Esophagus (tissue), 2 donors: ENCODE data around the gene EPHB1. TPM values are rescaled to one million over a fixed set of nuclear protein-coding genes. Genes with fewer than 3 reads are reported as not detected.

ENCODE experiments used
- H3K27ac ChIP-seq, 2 donors: one replicate each; pipeline ENCODE4 v1.5.1; 2013; ENCODE audit warnings: low read depth in 2 of 2, mild to moderate bottlenecking in 2 of 2, inconsistent platforms in 1 of 2, low read length in 1 of 2, moderate library complexity in 1 of 2
- H3K27me3 ChIP-seq, 2 donors: one replicate each; pipeline ENCODE4 v1.6.1; 2013; ENCODE audit warnings: low read length in 2 of 2, control low read depth in 1 of 2, mild to moderate bottlenecking in 1 of 2; ENCODE audit not compliant: insufficient read depth in 2 of 2, control insufficient read depth in 1 of 2
- H3K36me3 ChIP-seq, 2 donors: one replicate each; pipeline ENCODE4 v1.6.1; 2013; ENCODE audit warnings: low read length in 1 of 2; ENCODE audit not compliant: control insufficient read depth in 2 of 2, insufficient read depth in 2 of 2
- H3K4me1 ChIP-seq, 2 donors: one replicate each; pipeline ENCODE4 v1.6.1; 2013; ENCODE audit warnings: low read length in 1 of 2; ENCODE audit not compliant: control insufficient read depth in 2 of 2, insufficient read depth in 2 of 2
- H3K4me3 ChIP-seq, 2 donors: one replicate each; pipeline ENCODE4 v1.5.1; 2013; ENCODE audit warnings: low read length in 2 of 2, mild to moderate bottlenecking in 2 of 2, low read depth in 1 of 2, moderate library complexity in 1 of 2
- H3K9me3 ChIP-seq, 2 donors: one replicate each; pipeline ENCODE4 v1.6.1; 2013; ENCODE audit warnings: mild to moderate bottlenecking in 2 of 2, low read depth in 1 of 2, low read length in 1 of 2, moderate library complexity in 1 of 2; ENCODE audit not compliant: control insufficient read depth in 2 of 2, insufficient read depth in 1 of 2
- WGBS, 2 donors: extraction: QIAGEN DNeasy Blood & Tissue Kit; methylation state at CpG; one replicate each; pipeline ENCODE4 v1.1.7; 2013; 5-methylcytosine and 5-hydroxymethylcytosine counted together
- polyA plus RNA-seq, 2 donors: library from polyadenylated mRNA; stranded (reverse); fragments of 200-250 nt; gene quantifications; one replicate each; pipeline ENCODE4 v1.2.3, GENCODE V29; 2013
- donor health status: healthy with polysubstance abuse.
- donor health status: Bipolar disorder and iron deficiency.

EPHB1 gene
- polyA plus RNA-seq, 2 donors, result 0.04 to 0.38 TPM

- Histone ChIP-seq H3K27me3 (no peaks in the 10 kb centered on the region), H3K27ac (no peak overlapping the region), H3K4me3 (no peak overlapping the region), H3K4me1 (no peaks in the 10 kb centered on the region), H3K36me3 (no peaks in the 10 kb centered on the region), H3K9me3 (no peaks in the 10 kb centered on the region)
- 66 to 75% methylated on average over 2 of the region's 2 CpGs for WGBS, 2 donors
Measured at GRCh38 chr3:134755821-134756220, 39.2 kb upstream of the EPHB1 start.

DNA sequence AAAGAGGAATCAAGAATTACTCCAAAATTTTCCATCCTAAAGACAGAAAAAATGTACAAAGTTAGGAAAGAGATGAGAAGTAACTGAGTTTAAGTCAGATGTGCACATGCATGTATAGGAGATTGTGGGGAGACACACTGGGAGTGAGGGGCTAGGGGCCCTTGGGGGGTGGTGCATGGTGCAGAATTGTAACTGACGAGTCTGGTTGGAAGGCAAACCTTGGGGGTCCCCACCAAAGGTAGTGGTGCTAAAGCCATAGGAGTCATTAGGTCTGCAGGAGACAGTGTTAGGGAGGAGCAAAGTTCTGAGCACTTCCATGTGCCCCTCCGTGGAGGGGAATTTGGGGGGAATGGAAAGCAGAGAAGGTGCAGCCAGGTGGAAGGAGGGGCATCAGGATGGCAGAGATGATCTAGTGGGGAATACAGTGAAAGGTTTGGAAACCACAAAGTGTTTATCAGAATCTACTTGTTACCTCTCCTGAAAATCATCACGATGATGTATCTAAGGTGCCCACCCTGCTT, 37.5 kb upstream of the EPHB1 start:
- H3K4me1 ChIP-seq, result no peaks in the 10 kb centered on the region
- H3K27me3 ChIP-seq, result no peaks in the 10 kb centered on the region
- H3K9me3 ChIP-seq, result no peaks in the 10 kb centered on the region
- 76 to 84% methylated on average over 3 of the region's 3 CpGs for WGBS, 2 donors
- H3K27ac ChIP-seq, result no peak overlapping the region
- no peaks in the 10 kb centered on the region for H3K36me3 ChIP-seq
- H3K4me3 ChIP-seq, result no peak overlapping the region

DNA sequence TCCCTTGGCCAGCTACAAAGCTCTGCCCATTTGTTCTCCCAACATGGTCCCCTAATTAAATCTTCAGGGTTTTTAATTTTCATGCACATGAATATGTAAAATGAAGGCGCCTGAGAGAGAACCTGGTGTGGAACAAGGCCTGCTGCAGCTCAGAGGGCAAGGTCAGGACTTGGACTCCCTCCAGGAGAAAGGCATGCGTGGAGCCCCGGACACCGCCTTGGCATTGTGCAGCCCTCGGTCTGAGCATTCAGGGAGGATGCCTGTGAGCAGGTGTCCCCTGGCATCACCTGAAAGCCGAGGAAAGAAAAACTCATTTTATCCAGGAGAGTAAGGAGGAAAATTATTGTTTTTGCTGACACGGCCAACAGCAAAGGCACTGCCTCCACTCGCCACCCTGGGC, 33.8 kb upstream of the EPHB1 start:
- 62 to 66% methylated on average over 8 of the region's 8 CpGs for WGBS, 2 donors
- no peak overlapping the region for H3K4me3 ChIP-seq

GRCh38 chr3:134762016-134762415, 33.0 kb upstream of the EPHB1 start:
- H3K4me1 ChIP-seq, result no peaks in the 10 kb centered on the region
- H3K36me3 ChIP-seq, result no peaks in the 10 kb centered on the region
- no peaks in the 10 kb centered on the region for H3K9me3 ChIP-seq
- H3K4me3 ChIP-seq, result no peak overlapping the region
- H3K27ac ChIP-seq, result no peak overlapping the region
- H3K27me3 ChIP-seq, result no peaks in the 10 kb centered on the region
- 94 to 97% methylated on average over 4 of the region's 4 CpGs for WGBS, 2 donors

More for the DNA sequence above, 33.8 kb upstream of the EPHB1 start:
- H3K36me3 ChIP-seq, result no peaks in the 10 kb centered on the region
- H3K9me3 ChIP-seq, result no peaks in the 10 kb centered on the region
- no peaks in the 10 kb centered on the region for H3K4me1 ChIP-seq
- H3K27me3 ChIP-seq, result no peaks in the 10 kb centered on the region
- no peak overlapping the region for H3K27ac ChIP-seq

GRCh38 chr3:134765468-134765867, 29.6 kb upstream of the EPHB1 start:
- no peak overlapping the region for H3K27ac ChIP-seq
- H3K9me3 ChIP-seq, result no peaks in the 10 kb centered on the region
- no peaks in the 10 kb centered on the region for H3K27me3 ChIP-seq
- H3K36me3 ChIP-seq, result no peaks in the 10 kb centered on the region
- no peaks in the 10 kb centered on the region for H3K4me1 ChIP-seq
- no peak overlapping the region for H3K4me3 ChIP-seq
- WGBS, 2 donors, result 82 to 92% methylated on average over 2 of the region's 2 CpGs

GRCh38 chr3:134766290-134766689, 28.8 kb upstream of the EPHB1 start:
- Histone ChIP-seq H3K4me3 (no peak overlapping the region), H3K27me3 (no peaks in the 10 kb centered on the region), H3K36me3 (no peaks in the 10 kb centered on the region), H3K27ac (no peak overlapping the region), H3K9me3 (no peaks in the 10 kb centered on the region), H3K4me1 (no peaks in the 10 kb centered on the region)
- WGBS, 2 donors, result 93 to 95% methylated on average over 1 of the region's 1 CpG

GRCh38 chr3:134768116-134768515, 26.9 kb upstream of the EPHB1 start:
- WGBS, 2 donors, result 43 to 56% methylated on average over 3 of the region's 3 CpGs
- Histone ChIP-seq H3K4me3 (no peak overlapping the region), H3K27me3 (no peaks in the 10 kb centered on the region), H3K36me3 (no peaks in the 10 kb centered on the region), H3K4me1 (no peaks in the 10 kb centered on the region), H3K27ac (no peak overlapping the region), H3K9me3 (no peaks in the 10 kb centered on the region)

DNA sequence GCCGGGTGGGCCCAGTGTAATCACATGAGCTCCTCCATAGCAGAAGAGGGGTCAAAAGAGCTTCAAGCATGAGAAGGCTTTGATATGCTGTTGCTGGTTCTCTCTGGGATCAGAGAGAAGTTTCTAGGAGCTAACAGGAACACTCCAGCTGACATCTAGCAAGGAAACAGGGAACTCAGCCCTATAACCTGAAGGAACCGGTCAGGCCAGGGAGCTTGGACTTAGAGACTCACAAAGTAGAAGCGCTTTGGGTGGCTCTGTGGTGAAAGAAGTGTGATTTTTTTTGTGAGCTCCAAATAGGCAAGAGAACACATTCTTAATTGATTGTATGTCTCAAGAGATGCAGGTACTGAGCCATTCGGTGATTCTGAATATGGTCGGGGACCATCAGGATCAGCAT, 26.2 kb upstream of the EPHB1 start:
- H3K27ac ChIP-seq, result no peak overlapping the region
- H3K9me3 ChIP-seq, result no peaks in the 10 kb centered on the region
- H3K36me3 ChIP-seq, result no peaks in the 10 kb centered on the region
- WGBS, 2 donors, result 74 to 93% methylated on average over 5 of the region's 5 CpGs
- no peak overlapping the region for H3K4me3 ChIP-seq
- H3K4me1 ChIP-seq, result no peaks in the 10 kb centered on the region
- no peaks in the 10 kb centered on the region for H3K27me3 ChIP-seq

DNA sequence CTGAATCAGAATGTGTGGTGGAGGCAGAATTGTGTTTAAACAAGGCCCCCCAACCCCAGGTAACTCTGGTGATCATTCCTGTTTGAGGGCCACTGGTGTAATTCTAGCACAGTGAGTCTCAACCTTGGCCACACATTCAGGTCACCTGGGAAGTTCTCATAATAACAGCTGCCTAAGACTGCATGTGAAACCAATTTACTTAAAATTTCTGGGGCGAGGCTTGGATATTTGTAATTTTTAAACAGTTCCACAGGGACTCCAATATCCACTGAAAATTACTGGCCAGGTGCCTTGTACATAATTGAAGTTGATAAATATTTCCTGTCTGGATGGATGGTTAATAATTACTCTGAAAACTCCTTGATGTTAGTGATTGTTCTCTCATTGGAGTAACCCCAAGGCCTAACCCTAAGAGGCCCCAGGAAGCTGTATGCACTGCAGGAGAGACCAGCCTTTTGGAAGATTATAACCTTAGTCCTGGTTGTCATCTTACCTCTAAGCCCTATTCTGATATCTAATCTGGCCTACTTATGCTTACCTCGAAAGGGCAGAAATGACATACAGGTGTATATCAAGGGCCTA, 25.7 kb upstream of the EPHB1 start:
- no peaks in the 10 kb centered on the region for H3K9me3 ChIP-seq
- H3K4me1 ChIP-seq, result no peaks in the 10 kb centered on the region
- H3K36me3 ChIP-seq, result no peaks in the 10 kb centered on the region
- no peak overlapping the region for H3K27ac ChIP-seq
- WGBS, 2 donors, result 61 to 89% methylated on average over 2 of the region's 2 CpGs
- no peak overlapping the region for H3K4me3 ChIP-seq
- no peaks in the 10 kb centered on the region for H3K27me3 ChIP-seq

- Histone ChIP-seq H3K27ac (no peak overlapping the region), H3K4me3 (no peak overlapping the region), H3K9me3 (no peaks in the 10 kb centered on the region), H3K27me3 (no peaks in the 10 kb centered on the region), H3K36me3 (no peaks in the 10 kb centered on the region), H3K4me1 (no peaks in the 10 kb centered on the region)
- WGBS, 2 donors, result 37 to 51% methylated on average over 3 of the region's 3 CpGs
Measured at GRCh38 chr3:134772011-134772410, 23.0 kb upstream of the EPHB1 start.
